ENCODE data around the gene RPS25. TPM values are rescaled to one million over a fixed set of nuclear protein-coding genes. Genes with fewer than 3 reads are reported as not detected.
"Not testable (repeated sequence)": the region's sequence is repeated elsewhere in the genome, so short reads cannot be mapped to it uniquely, and the experiment has no call there.

RPS25 gene
- total RNA-seq, 1 donor from 2014 or later: 813 TPM

GRCh38 chr11:118984337-118984736 lies 33.8 kb downstream of the RPS25 start:
- intact Hi-C loops (cut with micrococcal nuclease); DNase-seq: not testable (repeated sequence)
- ATAC-seq: peak; percentile 12

DNA sequence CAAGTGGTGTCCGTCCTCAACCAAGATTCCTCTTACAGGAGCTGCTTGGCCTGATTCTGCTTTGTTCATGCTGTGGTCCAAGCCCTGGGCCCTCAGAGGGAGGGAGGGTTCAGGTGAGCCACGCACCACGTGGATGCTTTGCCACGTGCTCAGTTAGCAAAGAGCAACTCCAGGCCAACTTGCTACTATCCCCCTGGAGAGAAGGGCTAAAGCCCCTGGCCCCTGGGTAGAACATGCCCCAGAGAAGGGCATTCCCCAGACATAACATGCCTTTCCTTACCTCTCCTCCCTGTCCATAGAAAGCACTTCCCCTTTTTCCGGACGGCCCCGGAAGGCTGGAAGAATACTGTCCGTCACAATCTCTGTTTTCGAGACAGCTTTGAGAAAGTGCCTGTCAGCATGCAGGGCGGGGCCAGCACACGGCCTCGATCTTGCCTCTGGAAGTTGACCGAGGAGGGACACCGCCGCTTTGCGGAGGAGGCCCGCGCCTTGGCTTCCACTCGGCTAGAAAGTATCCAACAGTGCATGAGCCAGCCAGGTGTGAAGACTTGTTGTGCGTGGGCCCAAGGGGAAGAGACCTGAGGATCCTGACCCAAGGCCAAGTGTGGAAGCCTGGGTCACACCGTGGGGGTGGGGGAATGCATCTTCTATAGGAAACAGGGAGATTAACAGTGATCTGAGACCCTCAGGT lies 37.8 kb downstream of the RPS25 start:
- ATAC-seq (peak; percentile 70), DNase-seq (peak; percentile 63)
- intact Hi-C loops (cut with micrococcal nuclease): no loop called here

DNA sequence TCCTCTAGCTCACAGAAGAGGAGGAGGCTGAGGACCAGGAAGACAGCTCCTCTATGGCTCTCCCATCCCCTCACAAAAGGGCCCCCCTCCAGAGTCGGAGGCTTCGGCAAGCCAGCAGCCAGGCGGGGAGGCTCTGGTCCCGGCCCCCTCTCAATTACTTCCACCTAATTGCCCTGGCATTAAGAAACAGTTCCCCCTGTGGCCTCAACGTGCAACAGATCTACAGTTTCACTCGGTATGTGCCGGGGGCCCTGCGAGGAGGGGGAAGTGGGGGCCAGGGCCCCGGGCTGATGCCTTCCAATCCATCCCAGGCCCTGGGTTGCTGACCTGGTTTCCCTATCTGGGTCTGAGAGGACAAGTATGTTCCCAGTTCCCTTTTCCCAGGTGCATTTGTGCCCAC lies 38.7 kb downstream of the RPS25 start:
- intact Hi-C loops (cut with micrococcal nuclease): no loop called here
- ATAC-seq (no peak), DNase-seq (no peak)

- DNase-seq: peak; percentile 31
- ATAC-seq: peak; percentile 32
- intact Hi-C loops (cut with micrococcal nuclease): no loop called here
These were observed 42.1 kb downstream of the RPS25 start for GRCh38 chr11:118975771-118976709.

GRCh38 chr11:118973985-118974384 lies 44.2 kb downstream of the RPS25 start:
- no peak for ATAC-seq
- intact Hi-C loops (cut with micrococcal nuclease): no loop called here

GRCh38 chr11:118971646-118972045 lies 46.5 kb downstream of the RPS25 start, which contains the start of gene FOXR1:
FOXR1 (plus strand) TSS chr11:118971761; CDS start chr11:118971932, 171 bp downstream.
- intact Hi-C loops (cut with micrococcal nuclease): no loop called here
- DNase-seq (no peak), ATAC-seq (no peak)

More at GRCh38 chr11:118973985-118974384, 44.2 kb downstream of the RPS25 start:
- DNase-seq: no peak

- intact Hi-C loops (cut with micrococcal nuclease); DNase-seq; ATAC-seq: not testable (repeated sequence)
These were observed 48.6 kb downstream of the RPS25 start for GRCh38 chr11:118969508-118969907.

Small RNA genes lying within 50 kb of the gene (microRNA-seq; reads per million reads assigned to microRNA genes)
- gene MIR3656 (ENCODE audit: borderline number of aligned reads): not detected

Other genes with a start within 250 kb of the RPS25 start
- 126 TPM for gene DDX6, start 227.2 kb downstream of the RPS25 start, total RNA-seq
- gene CXCR5, start 134.5 kb downstream of the RPS25 start, total RNA-seq: not detected
- gene BCL9L, start 92.4 kb downstream of the RPS25 start, total RNA-seq: 44.7 TPM
- gene UPK2, start 62.0 kb downstream of the RPS25 start, total RNA-seq: not detected
- gene FOXR1, start 46.6 kb downstream of the RPS25 start, total RNA-seq: not detected
- gene CENATAC, start 20.2 kb downstream of the RPS25 start, total RNA-seq: 9.4 TPM
- 30.4 TPM for gene TRAPPC4, start 423 bp upstream of the RPS25 start, total RNA-seq
- 8.1 TPM for gene SLC37A4, start 12.5 kb upstream of the RPS25 start, total RNA-seq
- 64.0 TPM for gene HYOU1, start 38.9 kb upstream of the RPS25 start, total RNA-seq
- 23.0 TPM for gene VPS11, start 49.5 kb upstream of the RPS25 start, total RNA-seq
- 24.9 TPM for gene HMBS, start 66.5 kb upstream of the RPS25 start, total RNA-seq
- 18.6 TPM for gene DPAGT1, start 83.5 kb upstream of the RPS25 start, total RNA-seq
- 9.6 TPM for gene C2CD2L, start 89.0 kb upstream of the RPS25 start, total RNA-seq
- gene HINFP, start 103.2 kb upstream of the RPS25 start, total RNA-seq: 12.8 TPM
- 1.1 TPM for gene ABCG4, start 130.7 kb upstream of the RPS25 start, total RNA-seq
- 31.2 TPM for gene NLRX1, start 150.4 kb upstream of the RPS25 start, total RNA-seq
- 1.1 TPM for gene NHERF4, start 167.1 kb upstream of the RPS25 start, total RNA-seq
- gene CBL, start 188.0 kb upstream of the RPS25 start, total RNA-seq: 7.1 TPM